Heart right ventricle (tissue), 16 donors: Measurements from ENCODE around the gene HIVEP3. TPM values are rescaled to one million over a fixed set of nuclear protein-coding genes. Genes with fewer than 3 reads are reported as not detected.

ENCODE experiments used
- ATAC-seq, 8 donors: fragments of 200-7000 bp; cut with Tn5 transposase; one replicate each; pipeline ENCODE4 v1.9.1; 2020; ENCODE audit warnings: mild to moderate bottlenecking in 8 of 8, moderate library complexity in 8 of 8, moderate number of reproducible peaks in 1 of 8
- DNase-seq, 2 donors: peaks; one replicate each; pipeline ENCODE4 v3.0.0-alpha.2; 2020
- H3K27ac ChIP-seq, 10 donors: fragments of 200-600 bp; sonication (generic) in 2 of 10; one replicate each; pipeline versions ENCODE4 v1.5.0 to v1.8.0; 2020 to 2022; ENCODE audit warnings: mild to moderate bottlenecking in 3 of 10
- H3K27me3 ChIP-seq, 7 donors: fragments of 200-600 bp; one replicate each; pipeline ENCODE4 v1.8.0; 2021 to 2022; ENCODE audit warnings: mild to moderate bottlenecking in 2 of 7
- H3K36me3 ChIP-seq, 9 donors: fragments of 200-600 bp; sonication (generic) in 1 of 9; one replicate each; pipeline versions ENCODE4 v1.5.0 to v1.8.0; 2020 to 2022; ENCODE audit warnings: mild to moderate bottlenecking in 2 of 9
- H3K4me1 ChIP-seq, 9 donors: fragments of 200-600 bp; sonication (generic) in 1 of 9; one replicate each; pipeline versions ENCODE4 v1.5.0 to v1.8.0; 2020 to 2022; ENCODE audit warnings: mild to moderate bottlenecking in 4 of 9
- H3K4me3 ChIP-seq, 10 donors: fragments of 200-600 bp; sonication (generic) in 2 of 10; one replicate each; pipeline versions ENCODE4 v1.5.0 to v1.8.0; 2020 to 2022; ENCODE audit warnings: mild to moderate bottlenecking in 7 of 10, moderate library complexity in 2 of 10
- H3K9me3 ChIP-seq, 11 donors: fragments of 200-600 bp in 10 of 11; sonication (generic) in 2 of 11; one replicate each; pipeline versions ENCODE4 v1.5.0 to v1.8.0; 2013 to 2022; ENCODE audit warnings: mild to moderate bottlenecking in 2 of 11, control low read depth in 1 of 11, moderate library complexity in 1 of 11
- WGBS, 2 donors: extraction: QIAGEN DNeasy Blood & Tissue Kit; methylation state at CpG; one replicate each; pipeline ENCODE4 v1.1.7; 2013; ENCODE audit warnings: inconsistent platforms in 1 of 2; 5-methylcytosine and 5-hydroxymethylcytosine counted together
- intact Hi-C, 10 donors: fragments of 100-400 bp; cut with DNase I; formaldehyde crosslinking; loops; one replicate each; pipeline versions ENCODE4 v1.11.1 to v1.14.2; 2022
- polyA plus RNA-seq, 2 donors: library from polyadenylated mRNA; stranded (reverse); fragments of 200-250 nt; gene quantifications; one replicate each; pipeline ENCODE4 v1.2.3, GENCODE V29; 2013
- total RNA-seq, 10 donors: library from RNA; stranded (reverse); fragmentation: NEBNext Ultra II Directional in 3 of 10; extraction: Animal tissue kit (Norgen Biotek cat#: 25700) in 3 of 10; gene quantifications; one replicate each; pipeline versions ENCODE4 v1.2.1 to v1.2.4, GENCODE V29; 2021 to 2023
- TF ChIP-seq, protein P1 (sequence below), 9 donors: fragments of 200-600 bp; sonication (generic) in 2 of 9; IDR thresholded peaks; one replicate each; pipeline versions ENCODE4 v1.5.0 to v1.8.0; 2021 to 2022; ENCODE audit warnings: antibody characterized with exemption in 9 of 9, mild to moderate bottlenecking in 5 of 9, moderate library complexity in 1 of 9
- donor health status: Arrhythmogenic right ventricular cardiomyopathy.
- donor health status: ischemic (EF 13 %, LVEDD 7.1; RV severe dilation, severe dysfunction).
- donor health status: healthy with polysubstance abuse.
- donor health status: DM: no; HTN: yes; CAD: no.
- donor health status: DM: no; HTN: no; CAD: no.
- donor health status: ischemic (EF 25% LVEDD 6.9; RV normal size, moderate dysfunction).
- donor health status: ischemic (EF 25% LVEDD 5.7; RV mildly dilated, moderate dysfunction).
- donor health status: healthy.
- donor health status: DM: yes; HTN: yes; CAD: no.
- donor health status: Ischemic cardiomyopathy.
- donor health status: ischemic (EF 35%, LVEDD 5.7; RV mildly dilated, moderate dysfunction).
- donor health status: nonischemic (EF 11% LVEDD 7.7; RV severe dilation, severe dysfunction).
- donor health status: DM: yes; HTN: yes; CAD: no.
- donor health status: PGD.
- donor health status: ischemic (EF 29% LVEDD 5.4; RV normal size, mild dysfunction).
- donor health status: nonischemic (EF 23%, LVEDD 6.1; RV moderate dilation, normal function).

HIVEP3 gene
- total and polyA plus RNA-seq, 12 donors: 2.6 to 7.5 (median 5.2) TPM

DNA sequence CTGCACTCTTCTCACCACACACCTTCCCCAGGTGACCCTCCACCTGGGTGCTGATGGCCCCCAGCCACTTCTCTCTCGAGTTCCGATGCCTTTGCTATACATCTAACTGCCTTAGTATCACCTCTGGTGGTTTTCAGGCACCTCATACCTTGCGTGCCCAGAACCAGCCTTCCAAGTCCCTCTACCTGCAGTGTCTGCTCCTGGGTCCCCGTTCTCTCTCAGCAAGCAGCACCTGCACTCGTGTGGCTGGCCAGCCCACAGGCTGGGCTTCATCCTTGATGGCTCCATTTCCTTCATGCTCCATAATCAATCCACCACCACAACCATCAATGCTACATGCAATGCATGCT is 385.0 kb downstream of the HIVEP3 start:
- Histone ChIP-seq H3K9me3 (no peaks in the 10 kb centered on the region), H3K4me1 (peaks cover 4 to 34% (median 24%) of the 10 kb centered on the region in 9 donors), H3K36me3 (no peaks in the 10 kb centered on the region), H3K27me3 (no peaks in the 10 kb centered on the region), H3K4me3 (no peak overlapping the region), H3K27ac (no peak overlapping the region)
- no peak for DNase-seq
- TF ChIP-seq, protein P1, sequence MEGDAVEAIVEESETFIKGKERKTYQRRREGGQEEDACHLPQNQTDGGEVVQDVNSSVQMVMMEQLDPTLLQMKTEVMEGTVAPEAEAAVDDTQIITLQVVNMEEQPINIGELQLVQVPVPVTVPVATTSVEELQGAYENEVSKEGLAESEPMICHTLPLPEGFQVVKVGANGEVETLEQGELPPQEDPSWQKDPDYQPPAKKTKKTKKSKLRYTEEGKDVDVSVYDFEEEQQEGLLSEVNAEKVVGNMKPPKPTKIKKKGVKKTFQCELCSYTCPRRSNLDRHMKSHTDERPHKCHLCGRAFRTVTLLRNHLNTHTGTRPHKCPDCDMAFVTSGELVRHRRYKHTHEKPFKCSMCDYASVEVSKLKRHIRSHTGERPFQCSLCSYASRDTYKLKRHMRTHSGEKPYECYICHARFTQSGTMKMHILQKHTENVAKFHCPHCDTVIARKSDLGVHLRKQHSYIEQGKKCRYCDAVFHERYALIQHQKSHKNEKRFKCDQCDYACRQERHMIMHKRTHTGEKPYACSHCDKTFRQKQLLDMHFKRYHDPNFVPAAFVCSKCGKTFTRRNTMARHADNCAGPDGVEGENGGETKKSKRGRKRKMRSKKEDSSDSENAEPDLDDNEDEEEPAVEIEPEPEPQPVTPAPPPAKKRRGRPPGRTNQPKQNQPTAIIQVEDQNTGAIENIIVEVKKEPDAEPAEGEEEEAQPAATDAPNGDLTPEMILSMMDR (IDR thresholded peaks at IDR 0.05): no peak
- 82 to 96% methylated on average over 5 of the region's 5 CpGs for WGBS, 2 donors
- ATAC-seq: no peak
- intact Hi-C loops: no loop called here

DNA sequence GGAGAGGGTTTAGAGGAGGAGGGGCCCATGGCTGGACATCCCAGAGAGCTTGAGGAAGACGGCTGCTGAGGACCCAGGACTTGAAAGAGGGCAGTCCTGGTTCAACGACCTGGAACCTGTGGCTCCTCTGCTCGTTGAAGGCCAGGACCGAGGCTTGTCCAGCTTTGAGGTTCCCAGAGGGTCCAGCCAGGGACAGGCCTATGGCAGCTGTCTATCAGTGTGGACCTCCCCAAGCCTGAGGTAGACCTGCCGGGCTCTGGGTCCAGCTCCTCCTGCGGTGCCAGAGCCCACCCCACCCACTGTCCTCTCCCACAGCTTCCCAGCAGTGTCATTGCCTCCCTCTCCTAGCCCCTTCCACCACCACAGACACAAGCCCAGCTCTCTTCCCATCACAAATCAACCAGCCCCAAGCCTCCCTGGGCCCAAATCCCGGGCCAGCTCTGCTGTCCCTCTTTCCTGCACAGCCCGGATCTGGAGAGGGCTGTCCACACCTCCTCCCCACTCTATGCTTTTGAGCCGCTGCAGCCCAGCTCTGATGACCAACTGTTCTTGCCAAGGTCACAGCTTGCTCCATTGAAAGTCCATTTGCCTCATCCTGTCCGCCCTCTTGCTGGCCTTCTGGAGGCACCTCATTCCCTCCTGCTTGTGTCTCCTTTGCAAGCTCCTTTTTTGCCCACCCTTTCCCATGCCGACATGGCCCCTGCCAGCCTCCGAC is 385.5 kb downstream of the HIVEP3 start:
- Histone ChIP-seq H3K27me3 (no peaks in the 10 kb centered on the region), H3K27ac (no peak overlapping the region), H3K9me3 (no peaks in the 10 kb centered on the region), H3K4me3 (no peak overlapping the region), H3K36me3 (no peaks in the 10 kb centered on the region), H3K4me1 (peaks cover 4 to 29% (median 20%) of the 10 kb centered on the region in 9 donors)
- no peak for DNase-seq
- TF ChIP-seq, protein P1 (IDR thresholded peaks at IDR 0.05): no peak
- WGBS, 2 donors: 71 to 86% methylated on average over 12 of the region's 12 CpGs
- intact Hi-C loops: no loop called here
- ATAC-seq: no peak

DNA sequence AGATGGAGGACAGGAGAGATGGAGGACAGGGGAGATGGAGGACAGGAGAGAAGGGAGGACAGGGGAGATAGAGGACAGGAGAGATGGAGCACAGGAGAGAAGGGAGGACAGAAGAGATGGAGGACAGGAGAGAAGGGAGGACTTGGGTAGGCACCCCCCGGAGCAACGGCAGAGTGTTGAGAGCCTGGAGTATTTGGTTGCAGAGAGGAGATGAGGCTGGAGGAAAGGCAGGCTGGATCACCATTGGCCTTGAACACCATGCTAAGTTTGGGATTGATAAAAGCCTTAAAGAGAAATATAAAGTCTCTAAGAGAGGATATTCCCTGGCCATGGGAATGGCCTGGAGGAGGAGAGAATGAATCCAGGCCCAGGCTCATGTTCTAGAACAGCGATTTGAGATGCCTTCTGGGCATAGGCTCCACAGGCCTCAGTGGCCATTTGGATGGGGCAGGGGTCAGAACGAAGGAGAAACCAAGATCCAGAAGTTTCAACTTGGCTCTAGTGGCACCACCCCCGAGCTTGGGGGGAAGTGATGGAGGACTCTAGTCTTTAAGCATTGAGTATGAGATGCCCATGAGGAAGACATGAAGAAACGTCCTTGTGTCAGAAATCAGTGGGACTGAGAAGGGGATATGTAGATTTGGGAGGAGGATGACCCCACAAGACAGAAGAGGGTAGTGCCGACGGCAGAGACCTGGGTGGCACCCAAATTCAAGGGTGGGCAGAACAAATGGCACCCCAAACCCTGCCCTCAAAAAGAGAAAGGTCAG is 386.3 kb downstream of the HIVEP3 start:
- TF ChIP-seq, protein P1 (IDR thresholded peaks at IDR 0.05): no peak
- no peak for DNase-seq
- H3K4me3 ChIP-seq: no peak overlapping the region
- H3K27ac ChIP-seq: no peak overlapping the region
- H3K4me1 ChIP-seq: peaks cover 0 to 21% (median 13%) of the 10 kb centered on the region in 9 donors
- no peaks in the 10 kb centered on the region for H3K36me3 ChIP-seq
- no peaks in the 10 kb centered on the region for H3K9me3 ChIP-seq
- no peak for ATAC-seq
- 89 to 95% methylated on average over 8 of the region's 8 CpGs for whole genome bisulfite sequencing, 2 donors
- intact Hi-C loops: no loop called here
- no peaks in the 10 kb centered on the region for H3K27me3 ChIP-seq

DNA sequence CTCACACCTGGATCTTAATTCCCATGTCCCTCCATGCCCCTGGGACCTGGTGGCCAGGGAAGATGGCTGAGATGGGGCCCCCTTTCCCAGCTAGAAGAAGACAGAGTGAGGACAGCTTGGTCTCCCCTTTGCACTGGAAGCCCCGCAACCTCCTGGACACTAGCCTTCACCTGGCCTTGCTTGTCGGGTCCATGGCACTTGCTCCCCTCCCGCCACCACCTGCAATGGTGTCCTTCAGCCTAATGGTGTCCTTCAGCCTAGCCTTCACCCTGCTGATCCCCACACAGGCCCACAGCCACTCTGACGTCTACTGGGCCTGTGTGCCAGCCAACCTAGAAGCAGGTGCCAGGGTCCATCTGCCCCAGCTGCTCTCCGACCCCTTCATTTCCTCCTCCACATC is 388.3 kb downstream of the HIVEP3 start:
- H3K36me3 ChIP-seq: no peaks in the 10 kb centered on the region

More for the DNA sequence above, 388.3 kb downstream of the HIVEP3 start:
- Histone ChIP-seq H3K9me3 (no peaks in the 10 kb centered on the region), H3K27me3 (no peaks in the 10 kb centered on the region), H3K27ac (no peak overlapping the region), H3K4me1 (peaks cover 0 to 2% (median 0%) of the 10 kb centered on the region in 9 donors), H3K4me3 (no peak overlapping the region)
- ATAC-seq: no peak
- TF ChIP-seq, protein P1 (IDR thresholded peaks at IDR 0.05): no peak
- WGBS, 2 donors: 90 to 95% methylated on average over 5 of the region's 5 CpGs
- intact Hi-C loops: no loop called here
- no peak for DNase-seq
